GM12892 (cell line): ENCODE results near the gene ACOX2.

Experiments used
- DNase-seq: peaks from one replicate; pipeline ENCODE4 v3.0.0; 2011; ENCODE audit not compliant: insufficient read length
- FAIRE-seq: peaks from 2 replicates; lab custom pipeline; 2011; peaks lifted over from hg19 to GRCh38; lab: Jason Lieb, UNC
- POLR2A ChIP-seq: IDR thresholded peaks from 2 replicates; pipeline ENCODE4 v1.6.1; 2011; ENCODE audit warnings: low read depth, low read length, control low read depth
- POLR2AphosphoS5 ChIP-seq: IDR thresholded peaks from 2 replicates; pipeline ENCODE4 v1.6.1; 2011; ENCODE audit warnings: low read depth, low read length, control low read depth
- TAF1 ChIP-seq: IDR thresholded peaks from 2 replicates; pipeline ENCODE4 v1.6.1; 2011; ENCODE audit warnings: low read depth, mild to moderate bottlenecking, control low read depth, low read length, borderline replicate concordance

ACOX2 gene

DNA sequence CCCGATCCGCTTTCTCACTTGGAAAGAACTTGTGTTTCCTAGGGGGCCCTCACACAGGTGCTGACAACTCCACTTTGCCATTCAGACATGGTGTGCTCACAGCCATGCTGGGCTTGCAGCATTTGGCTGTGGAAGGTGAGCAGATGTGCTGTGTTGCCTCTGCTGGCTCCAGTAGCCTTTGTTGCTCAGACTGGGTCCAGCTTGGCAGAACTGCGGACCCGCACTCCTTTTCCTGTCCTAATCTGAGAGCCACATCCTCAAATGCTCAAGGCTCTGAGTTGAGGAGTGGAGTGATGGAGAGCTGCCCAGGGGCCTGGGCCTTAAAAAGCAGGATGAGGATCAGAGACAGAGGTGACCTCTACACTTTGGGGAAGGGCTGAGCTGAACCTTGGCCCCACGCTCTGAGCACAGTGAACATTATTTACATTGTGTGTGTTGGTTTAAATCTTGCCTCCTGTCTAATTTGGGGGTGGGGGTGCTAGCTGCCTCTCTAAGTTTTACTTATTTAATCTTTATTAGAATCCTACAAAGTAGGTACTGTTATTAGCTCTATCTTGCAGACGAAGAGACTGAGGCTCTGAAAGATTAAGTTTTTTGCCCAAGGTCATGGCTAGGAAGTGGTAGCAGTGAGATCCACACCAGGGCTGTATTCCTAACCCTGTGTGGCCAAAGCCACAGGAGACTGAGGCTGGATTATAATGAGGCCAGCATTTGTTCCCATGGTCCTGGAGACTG is 17.2 kb downstream of the ACOX2 start:
- no peak for TF ChIP-seq POLR2AphosphoS5
- no peak for TF ChIP-seq TAF1
- TF ChIP-seq POLR2A = no peak
- no peak for FAIRE-seq

DNA sequence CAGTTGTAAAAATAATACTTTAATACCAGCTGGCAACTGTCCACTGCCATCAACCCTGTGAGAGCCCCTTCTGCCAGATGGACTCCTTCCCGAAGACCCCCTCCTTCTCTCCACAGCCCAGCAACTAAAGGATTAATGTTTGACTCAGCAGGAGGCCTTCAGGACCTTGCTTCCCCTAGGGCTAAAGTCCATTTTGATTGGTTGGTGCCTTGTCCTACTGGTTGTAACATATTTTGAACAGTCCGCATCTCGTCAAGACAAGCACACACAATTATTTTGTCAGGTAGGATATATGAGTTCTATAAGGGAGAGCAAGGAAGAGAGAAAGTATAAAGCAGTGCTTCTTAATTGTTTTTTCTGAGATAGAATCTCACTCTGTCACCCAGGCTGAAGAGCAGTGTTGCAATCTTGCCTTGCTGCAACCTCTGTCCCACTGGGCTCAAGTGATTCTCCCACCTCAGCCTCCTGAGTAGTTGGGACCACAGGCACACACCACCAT is 18.6 kb downstream of the ACOX2 start:
- FAIRE-seq (no peak), DNase-seq (no peak)
- TF ChIP-seq TAF1 = no peak
- no peak for TF ChIP-seq POLR2A
- TF ChIP-seq POLR2AphosphoS5 = no peak

More for the DNA sequence above, 17.2 kb downstream of the ACOX2 start:
- DNase-seq = no peak

DNA sequence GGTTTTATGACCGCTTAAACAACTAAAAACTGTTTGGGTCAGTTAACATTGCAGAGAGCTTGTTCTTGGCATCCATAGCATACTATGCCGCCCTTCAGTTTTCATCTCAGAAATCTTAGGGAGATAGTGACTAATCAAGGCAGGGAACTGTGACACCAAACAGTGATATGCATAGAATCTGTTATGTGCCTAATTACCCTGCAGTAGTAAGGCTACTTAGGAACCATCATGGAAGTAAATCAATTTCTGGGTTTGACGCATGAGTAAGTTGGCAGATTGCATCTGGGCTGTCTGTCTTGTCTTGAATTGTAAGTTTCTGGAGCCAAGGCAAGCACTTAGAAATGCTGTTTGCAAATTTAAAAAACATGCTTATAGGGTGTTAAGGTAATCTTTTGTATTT is 22.6 kb downstream of the ACOX2 start:
- DNase-seq (no peak), FAIRE-seq (no peak)
- no peak for TF ChIP-seq POLR2A
- TF ChIP-seq TAF1 = no peak
- TF ChIP-seq POLR2AphosphoS5 = no peak

DNA sequence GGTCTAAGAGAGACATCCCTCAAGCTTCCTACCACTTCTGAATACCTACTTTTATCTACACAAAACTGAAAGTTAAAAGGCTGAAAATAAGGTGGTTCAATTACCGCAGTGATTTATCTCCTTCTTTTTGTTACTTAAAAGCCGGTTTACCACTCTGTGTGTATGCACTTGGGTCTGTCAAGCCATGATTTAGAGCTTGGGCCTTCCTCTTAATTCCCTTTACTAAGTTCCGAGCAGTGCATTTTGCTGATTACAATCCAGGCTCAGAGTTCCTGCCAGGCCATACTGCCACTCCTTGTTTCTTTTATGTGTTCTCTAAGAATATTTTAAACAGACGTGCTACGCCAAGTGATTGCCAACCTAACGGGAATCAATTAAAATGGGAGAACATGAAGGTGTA is 28.6 kb downstream of the ACOX2 start:
- TF ChIP-seq POLR2AphosphoS5 = no peak
- no peak for TF ChIP-seq TAF1
- no peak for TF ChIP-seq POLR2A
- FAIRE-seq (no peak), DNase-seq (no peak)

DNA sequence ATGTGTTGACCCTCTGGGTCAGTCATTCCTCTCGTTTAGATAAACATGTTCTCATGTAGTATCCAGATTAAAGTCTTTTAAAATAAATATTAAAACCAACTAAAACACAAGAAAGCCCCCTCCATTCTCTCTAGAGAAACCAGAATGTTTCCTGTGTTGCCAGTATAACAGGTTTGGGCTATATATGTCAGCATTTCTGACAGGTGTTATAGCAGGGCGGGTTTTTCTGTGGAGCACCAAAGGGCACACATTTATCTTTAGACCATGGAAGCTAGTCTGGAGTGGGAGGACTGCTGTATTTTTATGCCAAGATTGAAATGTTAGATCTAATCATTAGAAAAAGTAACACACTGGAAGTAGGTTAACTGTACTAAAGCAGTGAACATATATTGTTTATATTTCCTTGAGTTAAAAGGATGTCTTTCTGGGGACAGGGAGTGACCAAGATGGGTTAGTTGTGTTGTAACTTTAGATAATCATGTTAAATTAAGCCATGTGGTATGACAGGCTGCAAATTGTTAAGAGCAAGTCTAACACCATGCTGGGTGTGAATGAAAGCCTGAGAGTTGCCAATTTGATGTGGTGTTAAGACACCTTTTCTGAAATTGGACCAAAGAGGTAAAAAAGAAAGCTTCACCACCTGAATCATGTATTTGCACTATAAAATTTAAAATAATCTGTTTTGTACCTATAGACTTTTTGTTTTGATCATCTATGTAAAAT is 29.5 kb downstream of the ACOX2 start:
- FAIRE-seq (no peak), DNase-seq (no peak)
- no peak for TF ChIP-seq TAF1
- TF ChIP-seq POLR2A = no peak
- no peak for TF ChIP-seq POLR2AphosphoS5

DNA sequence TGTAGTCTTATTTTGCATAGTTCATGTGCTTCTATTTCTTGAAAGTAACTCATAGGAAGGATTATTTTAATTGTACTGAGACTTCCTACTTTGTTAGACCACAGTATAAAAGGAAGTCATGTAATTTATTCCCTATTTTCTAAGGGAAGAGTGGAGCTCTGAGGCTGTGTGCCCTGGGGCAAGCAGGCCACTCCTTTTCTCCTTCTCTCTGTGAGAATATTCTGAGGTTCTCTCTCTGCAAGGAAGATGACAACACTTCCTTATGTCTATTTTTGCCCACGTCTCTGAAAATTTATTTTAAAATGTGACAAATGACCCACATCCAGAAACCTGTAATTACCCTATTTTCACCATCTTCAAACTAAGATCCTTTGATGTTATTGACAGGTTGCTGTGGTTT is 34.1 kb downstream of the ACOX2 start:
- no peak for TF ChIP-seq POLR2AphosphoS5
- TF ChIP-seq TAF1 = no peak
- no peak for TF ChIP-seq POLR2A
- no peak for FAIRE-seq

DNA sequence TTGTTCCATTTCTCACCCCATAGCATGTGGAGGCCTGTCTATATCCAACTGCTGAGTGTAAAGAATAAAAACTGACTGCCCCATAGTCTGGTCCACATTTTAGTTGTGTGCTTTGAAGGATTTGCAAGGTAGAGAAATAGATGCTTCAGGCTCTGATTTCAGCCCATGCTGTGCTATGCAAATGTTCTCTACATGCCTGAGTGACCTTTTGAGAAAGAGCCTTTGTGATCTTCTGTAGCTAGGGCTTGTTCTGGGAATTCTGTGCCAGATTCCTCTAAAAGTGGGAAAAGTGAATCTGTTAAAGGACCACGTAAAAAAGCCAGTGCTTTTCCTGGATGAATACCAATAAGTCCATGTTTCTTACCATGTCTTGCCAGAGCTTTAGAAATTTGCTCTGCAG is 39.9 kb downstream of the ACOX2 start:
- FAIRE-seq (peak; percentile 24), DNase-seq (no peak)
- TF ChIP-seq POLR2AphosphoS5 = no peak
- TF ChIP-seq TAF1 = no peak
- TF ChIP-seq POLR2A = no peak

More for the DNA sequence above, 34.1 kb downstream of the ACOX2 start:
- no peak for DNase-seq

DNA sequence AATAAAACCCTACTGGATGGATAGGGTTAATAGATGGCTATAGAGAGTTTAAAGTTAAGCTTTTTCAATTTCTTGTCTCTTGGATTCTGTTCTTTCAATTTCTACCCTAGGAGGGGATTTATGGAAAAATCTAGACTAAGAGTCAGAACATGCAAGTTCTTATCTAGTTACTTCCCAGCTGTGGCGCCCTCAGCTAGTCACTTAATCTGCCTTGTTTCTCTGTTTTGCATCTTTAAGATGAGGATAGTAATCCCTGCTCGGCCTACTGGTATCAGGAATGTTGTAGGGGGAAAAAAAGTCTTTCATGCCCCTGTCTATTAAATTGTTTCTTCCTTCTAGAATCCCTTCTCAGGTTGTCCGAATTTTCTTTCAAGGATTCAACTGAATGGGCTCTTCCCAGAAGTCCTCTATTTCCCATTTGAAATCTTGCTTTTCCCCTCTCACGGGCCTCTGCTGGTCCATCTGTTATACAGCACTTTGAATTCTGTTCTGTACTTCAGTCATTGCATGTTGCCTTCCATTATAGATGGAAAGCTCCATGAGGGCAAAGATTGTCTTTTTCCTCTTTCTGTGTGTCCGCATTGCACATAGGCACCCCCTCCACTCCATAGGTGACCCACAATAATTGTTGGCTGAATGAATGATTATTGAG is 40.7 kb downstream of the ACOX2 start:
- no peak for FAIRE-seq
- TF ChIP-seq POLR2AphosphoS5 (no peak), POLR2A (no peak)
- DNase-seq = no peak

DNA sequence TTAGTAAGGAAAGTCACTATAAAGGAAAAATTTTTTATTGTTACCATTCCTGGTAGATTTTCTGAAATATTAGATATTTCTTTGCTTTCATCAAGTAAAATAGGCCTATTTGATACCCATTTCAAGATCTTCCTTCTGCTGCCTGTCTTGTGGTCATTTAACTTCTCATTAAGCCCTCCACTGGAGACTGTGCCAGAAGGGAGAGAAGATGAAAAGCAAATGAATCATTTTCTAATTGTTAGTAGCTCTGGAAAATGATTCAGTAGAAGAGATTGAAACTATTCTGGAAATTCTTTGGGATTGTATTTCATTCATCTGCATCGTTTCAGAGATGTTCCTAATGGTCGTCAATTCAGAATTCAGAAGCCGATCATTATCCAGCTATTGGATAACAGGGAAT is 41.9 kb downstream of the ACOX2 start:
- FAIRE-seq = no peak
- TF ChIP-seq POLR2AphosphoS5 (no peak), TAF1 (no peak), POLR2A (no peak)
- no peak for DNase-seq

DNA sequence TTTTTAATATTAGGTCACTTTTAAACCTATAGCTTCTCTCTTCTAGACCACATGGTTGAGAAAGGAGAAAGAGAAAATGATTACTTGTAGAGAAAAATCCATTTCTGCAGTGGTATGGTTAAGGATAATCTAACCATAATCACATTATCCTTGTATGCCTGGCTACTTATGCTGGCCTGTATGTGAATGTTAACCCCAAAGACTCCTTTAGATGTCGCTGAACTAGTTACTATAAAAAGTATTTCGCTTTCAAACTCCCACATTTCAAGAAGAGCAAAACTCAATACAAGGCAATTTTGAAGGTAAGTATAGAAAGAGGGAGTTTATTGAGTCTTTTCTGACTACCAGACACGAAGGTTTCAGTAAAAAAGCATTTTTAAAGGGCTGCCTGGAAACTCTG is 42.9 kb downstream of the ACOX2 start:
- FAIRE-seq (no peak), DNase-seq (no peak)
- TF ChIP-seq POLR2A = no peak
- TF ChIP-seq POLR2AphosphoS5 = no peak
- no peak for TF ChIP-seq TAF1

DNA sequence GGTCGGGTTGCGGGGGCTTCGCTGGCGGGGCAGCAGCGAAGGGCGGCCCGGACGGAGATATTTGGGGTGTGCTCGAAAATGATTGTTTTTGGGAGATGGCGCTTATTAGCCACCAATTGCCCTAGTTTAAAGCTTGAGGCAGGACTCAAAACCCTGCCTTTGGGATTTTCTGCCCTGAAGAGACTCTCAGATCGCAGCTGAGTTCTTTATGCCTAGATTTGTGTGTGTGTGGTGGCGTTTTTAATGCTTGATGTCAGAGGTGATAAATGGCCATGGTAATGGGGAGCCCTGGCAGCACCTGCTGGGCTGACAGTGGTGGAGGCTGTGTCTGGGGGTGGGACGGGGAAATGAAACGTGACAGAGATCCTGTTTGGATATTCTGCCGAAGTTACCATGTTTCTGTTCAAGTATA is 44.5 kb downstream of the ACOX2 start:
- DNase-seq = no peak
- no peak for TF ChIP-seq POLR2A
- TF ChIP-seq POLR2AphosphoS5 = no peak
- TF ChIP-seq TAF1 = no peak
- peak; percentile 68 for FAIRE-seq
